Naive thymus-derived CD4-positive, alpha-beta T cell (primary cell): ENCODE results near the gene SLC2A8. TPM values are rescaled to one million over a fixed set of nuclear protein-coding genes. Genes with fewer than 3 reads are reported as not detected.

ENCODE experiments used
- ATAC-seq: fragments of 150-1000 bp; cut with Tn5 transposase; 2 replicates; pipeline ENCODE4 v1.10.0; 2021; ENCODE audit warnings: mild to moderate bottlenecking, moderate library complexity
- CTCF ChIA-PET: fragments of 350-600 bp; sonication (Branson Sonifier 250); formaldehyde crosslinking; loops from one replicate; lab custom pipeline; 2021; ENCODE audit warnings: antibody characterized with exemption; lab: Charles Lee
- POLR2A ChIA-PET: fragments of 350-600 bp; sonication (Branson Sonifier 250); formaldehyde crosslinking; loops from one replicate; lab custom pipeline; 2021; ENCODE audit warnings: antibody characterized with exemption, inconsistent platforms; lab: Charles Lee
- DNase-seq, 9 donors: peaks; one replicate each; pipeline versions ENCODE4 v3.0.0 to v3.0.0-alpha.2; 2020 to 2022; ENCODE audit warnings: mixed read lengths in 1 of 9
- H3K27ac ChIP-seq: one replicate; pipeline ENCODE4 v1.7.0; 2013; ENCODE audit warnings: mild to moderate bottlenecking, low read depth, low read length, moderate library complexity
- H3K27me3 ChIP-seq, 2 donors: one replicate each; pipeline ENCODE4 v1.7.0; 2013; ENCODE audit warnings: low read length in 2 of 2, mild to moderate bottlenecking in 2 of 2, moderate library complexity in 2 of 2; ENCODE audit not compliant: control insufficient read depth in 2 of 2, insufficient read depth in 2 of 2
- H3K36me3 ChIP-seq, 3 experiments: 1 replicate in 2 of 3; 2 replicates in 1 of 3; pipeline ENCODE4 v1.7.0; 2013; ENCODE audit warnings: low read length in 3 of 3, mild to moderate bottlenecking in 3 of 3, moderate library complexity in 1 of 3; ENCODE audit not compliant: insufficient read depth in 3 of 3, control insufficient read depth in 2 of 3
- H3K4me1 ChIP-seq, 2 donors: one replicate each; pipeline ENCODE4 v1.7.0; 2013; ENCODE audit warnings: low read length in 2 of 2, mild to moderate bottlenecking in 2 of 2, moderate library complexity in 1 of 2; ENCODE audit not compliant: control insufficient read depth in 2 of 2, insufficient read depth in 2 of 2
- H3K4me3 ChIP-seq: 2 replicates; pipeline ENCODE4 v1.7.0; 2013; ENCODE audit warnings: mild to moderate bottlenecking, low read length
- H3K9me3 ChIP-seq, 3 experiments: 1 replicate in 2 of 3; 2 replicates in 1 of 3; pipeline ENCODE4 v1.7.0; 2013; ENCODE audit warnings: low read length in 3 of 3; ENCODE audit not compliant: control insufficient read depth in 2 of 3
- H3K27ac Mint-ChIP-seq, 9 donors: one replicate each; pipeline ENCODE4 v1.8.0; 2020 to 2022; ENCODE audit warnings: mixed read lengths in 9 of 9, mild to moderate bottlenecking in 8 of 9, moderate library complexity in 5 of 9, inconsistent platforms in 2 of 9
- H3K27me3 Mint-ChIP-seq, 5 donors: one replicate each; pipeline ENCODE4 v1.8.0; 2021 to 2022; ENCODE audit warnings: mixed read lengths in 5 of 5, mild to moderate bottlenecking in 1 of 5
- H3K36me3 Mint-ChIP-seq, 5 donors: one replicate each; pipeline ENCODE4 v1.8.0; 2020 to 2022; ENCODE audit warnings: mixed read lengths in 5 of 5, mild to moderate bottlenecking in 3 of 5, inconsistent platforms in 1 of 5
- H3K4me1 Mint-ChIP-seq, 7 donors: one replicate each; pipeline ENCODE4 v1.8.0; 2020 to 2022; ENCODE audit warnings: mixed read lengths in 7 of 7, mild to moderate bottlenecking in 3 of 7, inconsistent platforms in 1 of 7
- H3K4me3 Mint-ChIP-seq, 10 donors: one replicate each; pipeline ENCODE4 v1.8.0; 2020 to 2022; ENCODE audit warnings: mild to moderate bottlenecking in 10 of 10, mixed read lengths in 10 of 10, moderate library complexity in 6 of 10, inconsistent platforms in 2 of 10
- H3K9me3 Mint-ChIP-seq, 11 donors: one replicate each; pipeline ENCODE4 v1.8.0; 2020 to 2022; ENCODE audit warnings: mixed read lengths in 11 of 11, mild to moderate bottlenecking in 4 of 11, inconsistent platforms in 1 of 11, moderate library complexity in 1 of 11
- intact Hi-C, 2 donors: fragments of 100-400 bp; cut with micrococcal nuclease; formaldehyde crosslinking; loops; one replicate each; pipeline ENCODE4 v1.15.1; 2023
- polyA plus RNA-seq, 2 donors: library from polyadenylated mRNA; unstranded; fragments of 300-500 nt; fragmentation: Illumina TruSeq; gene quantifications; one replicate each; pipeline ENCODE4 v1.2.3, GENCODE V29; 2021
- total RNA-seq, 6 experiments: library from RNA in 5 of 6; stranded (reverse) in 5 of 6; gene quantifications; 1 replicate in 5 of 6; 2 replicates in 1 of 6; pipeline ENCODE4 v1.2.3 and lab custom pipeline; 2021 to 2026

The SLC2A8 gene
- total and polyA plus RNA-seq, 7 experiments from 2014 or later = 0.27 to 4.8 (median 1.3) TPM; not detected in 2

- ChIA-PET POLR2A (no interaction called here), CTCF (no interaction called here)
- ATAC-seq (no peak), DNase-seq (no peak)
- Histone ChIP-seq H3K27ac (no peak overlapping the region), H3K4me3 (no peak overlapping the region), H3K27me3 (no peaks in the 10 kb centered on the region), H3K9me3 (no peaks in the 10 kb centered on the region), H3K4me1 (peaks cover 15% of the 10 kb centered on the region in 2 donors), H3K36me3 (peaks cover 21 to 89% (median 39%) of the 10 kb centered on the region in 3 experiments)
- intact Hi-C loops = no loop called here
- H3K27me3 Mint-ChIP-seq = no peaks in the 10 kb centered on the region
- peak overlapping the region in 3 of 9 donors; percentile 32 to 44 (median 43) for H3K27ac Mint-ChIP-seq
- peaks cover 0 to 14% (median 0%) of the 10 kb centered on the region in 11 donors for H3K9me3 Mint-ChIP-seq
- no peak overlapping the region for H3K4me3 Mint-ChIP-seq
- peaks cover 13 to 94% (median 50%) of the 10 kb centered on the region in 5 donors for H3K36me3 Mint-ChIP-seq
- peaks cover 15 to 29% (median 24%) of the 10 kb centered on the region in 7 donors for H3K4me1 Mint-ChIP-seq
Measured at GRCh38 chr9:127444921-127445850, 48.2 kb downstream of the SLC2A8 start.

- ChIA-PET CTCF (interaction anchor here (0.6 kb wide), 1 partner anchor 154 kb away, joined by 4 read pairs; no protein-coding TSS in a partner anchor), POLR2A (no interaction called here)
- Histone ChIP-seq H3K27ac (no peak overlapping the region), H3K9me3 (no peaks in the 10 kb centered on the region), H3K4me3 (no peak overlapping the region), H3K4me1 (peaks cover 17% of the 10 kb centered on the region in 2 donors), H3K36me3 (peaks cover 21 to 82% (median 36%) of the 10 kb centered on the region in 3 experiments), H3K27me3 (no peaks in the 10 kb centered on the region)
- Mint-ChIP-seq H3K27ac (peak overlapping the region in 5 of 9 donors; percentile 3 to 84 (median 43)), H3K36me3 (peaks cover 10 to 91% (median 42%) of the 10 kb centered on the region in 5 donors), H3K4me1 (peaks cover 21 to 34% (median 30%) of the 10 kb centered on the region in 7 donors), H3K9me3 (peaks cover 0 to 14% (median 0%) of the 10 kb centered on the region in 11 donors), H3K27me3 (no peaks in the 10 kb centered on the region), H3K4me3 (no peak overlapping the region)
- no peak for ATAC-seq
- intact Hi-C loops = no loop called here
- DNase-seq = no peak
Measured at GRCh38 chr9:127445851-127446712, 49.1 kb downstream of the SLC2A8 start.

- Mint-ChIP-seq H3K27ac (peak overlapping the region in 1 of 9 donors; percentile 3), H3K36me3 (peaks cover 10 to 87% (median 40%) of the 10 kb centered on the region in 5 donors), H3K4me3 (no peak overlapping the region), H3K4me1 (peaks cover 26 to 36% (median 32%) of the 10 kb centered on the region in 7 donors), H3K27me3 (no peaks in the 10 kb centered on the region), H3K9me3 (peaks cover 0 to 14% (median 0%) of the 10 kb centered on the region in 11 donors)
- intact Hi-C loops = no loop called here
- peaks cover 21 to 79% (median 34%) of the 10 kb centered on the region in 3 experiments for H3K36me3 ChIP-seq
- DNase-seq (no peak), ATAC-seq (no peak)
- H3K9me3 ChIP-seq = no peaks in the 10 kb centered on the region
- CTCF ChIA-PET = interaction anchor here (0.6 kb wide), 1 partner anchor 155 kb away, joined by 4 read pairs; no protein-coding TSS in a partner anchor
- H3K4me1 ChIP-seq = peaks cover 17 to 18% of the 10 kb centered on the region in 2 donors
- no peak overlapping the region for H3K27ac ChIP-seq
- POLR2A ChIA-PET = no interaction called here
- no peaks in the 10 kb centered on the region for H3K27me3 ChIP-seq
- H3K4me3 ChIP-seq = no peak overlapping the region
Measured at GRCh38 chr9:127446713-127447415, 49.9 kb downstream of the SLC2A8 start.

- Histone ChIP-seq H3K36me3 (peaks cover 21 to 76% (median 34%) of the 10 kb centered on the region in 3 experiments), H3K4me3 (no peak overlapping the region), H3K27ac (no peak overlapping the region), H3K27me3 (no peaks in the 10 kb centered on the region), H3K9me3 (no peaks in the 10 kb centered on the region), H3K4me1 (peaks cover 21 to 25% of the 10 kb centered on the region in 2 donors)
- no peaks in the 10 kb centered on the region for H3K27me3 Mint-ChIP-seq
- ATAC-seq (no peak), DNase-seq (no peak)
- intact Hi-C loops = no loop called here
- POLR2A ChIA-PET = interaction anchor here (0.6 to 1.1 kb wide), 2 partner anchors 24 to 40 kb away, joined by 3 read pairs; partner anchors contain the start of gene ZNF79
- H3K4me3 Mint-ChIP-seq = peak overlapping the region in 1 of 10 donors; percentile 94
- CTCF ChIA-PET = no interaction called here
- peak overlapping the region in 6 of 9 donors; percentile 29 to 78 (median 58) for H3K27ac Mint-ChIP-seq
- peaks cover 0 to 14% (median 0%) of the 10 kb centered on the region in 11 donors for H3K9me3 Mint-ChIP-seq
- H3K4me1 Mint-ChIP-seq = peaks cover 28 to 43% (median 37%) of the 10 kb centered on the region in 7 donors
- peaks cover 10 to 80% (median 37%) of the 10 kb centered on the region in 5 donors for H3K36me3 Mint-ChIP-seq
Measured at GRCh38 chr9:127447416-127448111, 50.6 kb downstream of the SLC2A8 start.

GRCh38 chr9:127448112-127448805 is 51.3 kb downstream of the SLC2A8 start:
- DNase-seq = no peak
- ATAC-seq = no peak
- H3K27ac Mint-ChIP-seq = peak overlapping the region in 5 of 9 donors; percentile 38 to 96 (median 66)
- Histone ChIP-seq H3K27me3 (no peaks in the 10 kb centered on the region), H3K4me1 (peaks cover 21 to 25% of the 10 kb centered on the region in 2 donors), H3K36me3 (peaks cover 21 to 71% (median 34%) of the 10 kb centered on the region in 3 experiments), H3K27ac (no peak overlapping the region), H3K4me3 (no peak overlapping the region), H3K9me3 (no peaks in the 10 kb centered on the region)
- H3K4me1 Mint-ChIP-seq = peaks cover 28 to 45% (median 40%) of the 10 kb centered on the region in 7 donors
- H3K36me3 Mint-ChIP-seq = peaks cover 10 to 73% (median 36%) of the 10 kb centered on the region in 5 donors
- intact Hi-C loops = no loop called here
- POLR2A ChIA-PET = interaction anchor here (0.6 to 1.1 kb wide), 2 partner anchors 25 to 40 kb away, joined by 3 read pairs; partner anchors contain the start of gene ZNF79
- no peaks in the 10 kb centered on the region for H3K27me3 Mint-ChIP-seq
- peak overlapping the region in 5 of 10 donors; percentile 1 to 94 (median 29) for H3K4me3 Mint-ChIP-seq
- CTCF ChIA-PET = no interaction called here
- peaks cover 0 to 14% (median 0%) of the 10 kb centered on the region in 11 donors for H3K9me3 Mint-ChIP-seq
